WTC11 (cell line): ENCODE measurements around the gene RBFOX2. TPM values are rescaled to one million over a fixed set of nuclear protein-coding genes. Genes with fewer than 3 reads are reported as not detected.

Experiments
- ATAC-seq: fragments of 200-7000 bp; cut with Tn5 transposase; 2 replicates; pipeline ENCODE4 v1.10.0; 2021; ENCODE audit warnings: mild to moderate bottlenecking, moderate library complexity
- CTCF ChIA-PET: fragments of 300-600 bp; sonication (Branson Sonifier 250); formaldehyde crosslinking; loops from one replicate; lab custom pipeline; 2021; ENCODE audit warnings: antibody characterized with exemption; lab: Charles Lee
- POLR2A ChIA-PET: fragments of 350-600 bp; sonication (Branson Sonifier 250); formaldehyde crosslinking; loops from one replicate; lab custom pipeline; 2021; ENCODE audit warnings: antibody characterized with exemption; lab: Charles Lee
- DNase-seq: peaks from one replicate; pipeline ENCODE4 v3.0.0; 2021; ENCODE audit warnings: low spot score
- H3K27ac Mint-ChIP-seq: 2 replicates; pipeline ENCODE4 v1.8.0; 2021; ENCODE audit warnings: mixed read lengths
- H3K27me3 Mint-ChIP-seq: 2 replicates; pipeline ENCODE4 v1.8.0; 2021; ENCODE audit warnings: low read depth, mild to moderate bottlenecking, moderate library complexity, mixed read lengths
- H3K36me3 Mint-ChIP-seq: 2 replicates; pipeline ENCODE4 v1.8.0; 2021; ENCODE audit warnings: mixed read lengths
- H3K4me1 Mint-ChIP-seq: 2 replicates; pipeline ENCODE4 v1.8.0; 2022; ENCODE audit warnings: mixed read lengths
- H3K4me3 Mint-ChIP-seq: 2 replicates; pipeline ENCODE4 v1.8.0; 2021; ENCODE audit warnings: mild to moderate bottlenecking, moderate library complexity, mixed read lengths
- H3K9me3 Mint-ChIP-seq: 2 replicates; pipeline ENCODE4 v1.8.0; 2021; ENCODE audit warnings: mixed read lengths
- FOXP1 ChIP-seq: sonication (generic); formaldehyde crosslinking; IDR thresholded peaks from 2 replicates; pipeline ENCODE4 v1.8.0; 2022; ENCODE audit warnings: missing genetic modification reagents, mild to moderate bottlenecking, moderate library complexity, borderline replicate concordance
- GABPB1 ChIP-seq: sonication (generic); formaldehyde crosslinking; IDR thresholded peaks from 2 replicates; pipeline ENCODE4 v1.8.1; 2023; ENCODE audit warnings: mild to moderate bottlenecking, missing genetic modification reagents
- GRHL2 ChIP-seq: fragments of 250-450 bp; sonication (Bioruptor Pico); IDR thresholded peaks from 2 replicates; pipeline ENCODE4 v1.8.0; 2022; ENCODE audit warnings: mild to moderate bottlenecking, moderate library complexity; ENCODE audit not compliant: insufficient replicate concordance, severe bottlenecking
- GTF2I ChIP-seq: fragments of 250-450 bp; sonication (Bioruptor Pico); conservative IDR thresholded peaks from 2 replicates; pipeline ENCODE4 v1.4.0; 2021; ENCODE audit warnings: mild to moderate bottlenecking
- NFE2L1 ChIP-seq: sonication (generic); formaldehyde crosslinking; IDR thresholded peaks from 2 replicates; pipeline ENCODE4 v1.8.1; 2023; ENCODE audit warnings: missing genetic modification reagents
- NR3C1 ChIP-seq: sonication (generic); formaldehyde crosslinking; conservative IDR thresholded peaks from 2 replicates; pipeline ENCODE4 v1.8.1; 2023; ENCODE audit warnings: low read depth, mild to moderate bottlenecking, missing genetic modification reagents
- SMAD4 ChIP-seq: sonication (generic); formaldehyde crosslinking; IDR thresholded peaks from 2 replicates; pipeline ENCODE4 v1.8.0; 2022; ENCODE audit warnings: mild to moderate bottlenecking, missing genetic modification reagents
- SOX15 ChIP-seq: fragments of 250-450 bp; sonication (Bioruptor Pico); IDR thresholded peaks from 2 replicates; pipeline ENCODE4 v1.9.0; 2021; ENCODE audit warnings: mild to moderate bottlenecking
- STAT6 ChIP-seq: sonication (generic); formaldehyde crosslinking; conservative IDR thresholded peaks from 2 replicates; pipeline ENCODE4 v1.8.1; 2023; ENCODE audit warnings: mild to moderate bottlenecking, low read depth, missing genetic modification reagents, moderate library complexity
- ZNF263 ChIP-seq: sonication (generic); formaldehyde crosslinking; IDR thresholded peaks from 2 replicates; pipeline ENCODE4 v1.8.1; 2022; ENCODE audit warnings: low read depth, mild to moderate bottlenecking, moderate library complexity, missing genetic modification reagents
- ZNF396 ChIP-seq: fragments of 250-450 bp; sonication (Bioruptor Pico); IDR thresholded peaks from 2 replicates; pipeline ENCODE4 v1.8.0; 2021; ENCODE audit warnings: mild to moderate bottlenecking, moderate library complexity, borderline replicate concordance
- total RNA-seq: library from RNA; stranded (reverse); gene quantifications from 3 replicates; pipeline ENCODE4 v1.2.3, GENCODE V29; 2021
- TF ChIP-seq, protein P1 (sequence below): sonication (generic); formaldehyde crosslinking; IDR thresholded peaks from 2 replicates; pipeline ENCODE4 v1.8.0; 2022; ENCODE audit warnings: mild to moderate bottlenecking, missing genetic modification reagents
- TF ChIP-seq, protein P2 (sequence below): fragments of 250-450 bp; sonication (Bioruptor Pico); conservative IDR thresholded peaks from 2 replicates; pipeline ENCODE4 v1.9.0; 2021; ENCODE audit warnings: mild to moderate bottlenecking
- TF ChIP-seq, protein P3 (sequence below): sonication (generic); formaldehyde crosslinking; IDR thresholded peaks from 2 replicates; pipeline ENCODE4 v1.8.0; 2022; ENCODE audit warnings: mild to moderate bottlenecking, missing genetic modification reagents
- TF ChIP-seq, protein P4 (sequence below): sonication (generic); formaldehyde crosslinking; IDR thresholded peaks from 2 replicates; pipeline ENCODE4 v1.8.1; 2022; ENCODE audit warnings: mild to moderate bottlenecking, missing genetic modification reagents, moderate library complexity, borderline replicate concordance
- TF ChIP-seq, protein P5 (sequence below): sonication (generic); formaldehyde crosslinking; IDR thresholded peaks from 2 replicates; pipeline ENCODE4 v1.8.0; 2023; ENCODE audit warnings: missing genetic modification reagents
- TF ChIP-seq, protein P6 (sequence below): sonication (generic); formaldehyde crosslinking; IDR thresholded peaks from 2 replicates; pipeline ENCODE4 v1.8.0; 2022; ENCODE audit warnings: missing genetic modification reagents

Gene RBFOX2
- total RNA-seq, 1 experiment from 2014 or later: 107 TPM

- CTCF ChIA-PET: interaction anchor here (0.5 to 4.2 kb wide), 5 partner anchors 39 to 186 kb away, joined by 4 to 60 read pairs (median 5); no protein-coding TSS in a partner anchor
- peak overlapping the region; percentile 73 for H3K27ac Mint-ChIP-seq
- TF ChIP-seq, protein P1, sequence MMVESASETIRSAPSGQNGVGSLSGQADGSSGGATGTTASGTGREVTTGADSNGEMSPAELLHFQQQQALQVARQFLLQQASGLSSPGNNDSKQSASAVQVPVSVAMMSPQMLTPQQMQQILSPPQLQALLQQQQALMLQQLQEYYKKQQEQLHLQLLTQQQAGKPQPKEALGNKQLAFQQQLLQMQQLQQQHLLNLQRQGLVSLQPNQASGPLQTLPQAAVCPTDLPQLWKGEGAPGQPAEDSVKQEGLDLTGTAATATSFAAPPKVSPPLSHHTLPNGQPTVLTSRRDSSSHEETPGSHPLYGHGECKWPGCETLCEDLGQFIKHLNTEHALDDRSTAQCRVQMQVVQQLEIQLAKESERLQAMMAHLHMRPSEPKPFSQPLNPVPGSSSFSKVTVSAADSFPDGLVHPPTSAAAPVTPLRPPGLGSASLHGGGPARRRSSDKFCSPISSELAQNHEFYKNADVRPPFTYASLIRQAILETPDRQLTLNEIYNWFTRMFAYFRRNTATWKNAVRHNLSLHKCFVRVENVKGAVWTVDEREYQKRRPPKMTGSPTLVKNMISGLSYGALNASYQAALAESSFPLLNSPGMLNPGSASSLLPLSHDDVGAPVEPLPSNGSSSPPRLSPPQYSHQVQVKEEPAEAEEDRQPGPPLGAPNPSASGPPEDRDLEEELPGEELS: no peak
- TF ChIP-seq, protein P2, sequence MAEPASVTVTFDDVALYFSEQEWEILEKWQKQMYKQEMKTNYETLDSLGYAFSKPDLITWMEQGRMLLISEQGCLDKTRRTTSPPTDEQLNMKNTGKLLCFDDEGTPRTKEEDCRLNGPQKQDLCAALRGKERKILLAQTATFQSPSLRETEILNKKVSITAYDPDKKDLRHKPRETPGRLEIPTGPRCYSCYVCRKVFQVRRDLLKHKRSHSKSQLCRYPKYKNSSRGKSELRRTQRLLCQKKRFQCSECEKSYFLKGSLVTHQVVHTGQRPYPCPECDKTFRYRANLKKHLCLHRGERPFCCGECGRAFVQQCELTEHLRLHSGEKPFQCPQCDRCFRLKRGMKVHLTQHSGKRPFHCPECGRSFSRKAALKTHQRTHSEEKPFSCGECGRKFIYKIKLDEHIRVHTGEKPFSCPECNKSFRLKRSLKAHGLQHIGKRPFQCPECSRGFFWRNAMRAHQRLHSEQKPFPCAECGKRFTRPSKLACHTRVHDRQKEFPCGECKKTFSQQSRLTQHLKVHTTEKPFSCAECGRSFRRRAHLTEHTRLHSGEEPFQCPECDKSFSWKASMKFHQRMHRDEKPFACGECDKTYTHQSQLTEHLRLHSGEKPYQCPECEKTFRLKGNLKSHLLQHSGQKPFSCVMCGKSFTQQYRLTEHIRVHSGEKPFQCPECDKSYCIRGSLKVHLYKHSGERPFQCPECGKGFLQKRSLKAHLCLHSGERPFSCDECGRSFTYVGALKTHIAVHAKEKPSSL (CRISPR knock-in tag): no peak
- TF ChIP-seq, protein P3, sequence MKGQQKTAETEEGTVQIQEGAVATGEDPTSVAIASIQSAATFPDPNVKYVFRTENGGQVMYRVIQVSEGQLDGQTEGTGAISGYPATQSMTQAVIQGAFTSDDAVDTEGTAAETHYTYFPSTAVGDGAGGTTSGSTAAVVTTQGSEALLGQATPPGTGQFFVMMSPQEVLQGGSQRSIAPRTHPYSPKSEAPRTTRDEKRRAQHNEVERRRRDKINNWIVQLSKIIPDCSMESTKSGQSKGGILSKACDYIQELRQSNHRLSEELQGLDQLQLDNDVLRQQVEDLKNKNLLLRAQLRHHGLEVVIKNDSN (CRISPR knock-in tag): no peak
- TF ChIP-seq ZNF263 (CRISPR knock-in tag): no peak
- TF ChIP-seq, protein P4, sequence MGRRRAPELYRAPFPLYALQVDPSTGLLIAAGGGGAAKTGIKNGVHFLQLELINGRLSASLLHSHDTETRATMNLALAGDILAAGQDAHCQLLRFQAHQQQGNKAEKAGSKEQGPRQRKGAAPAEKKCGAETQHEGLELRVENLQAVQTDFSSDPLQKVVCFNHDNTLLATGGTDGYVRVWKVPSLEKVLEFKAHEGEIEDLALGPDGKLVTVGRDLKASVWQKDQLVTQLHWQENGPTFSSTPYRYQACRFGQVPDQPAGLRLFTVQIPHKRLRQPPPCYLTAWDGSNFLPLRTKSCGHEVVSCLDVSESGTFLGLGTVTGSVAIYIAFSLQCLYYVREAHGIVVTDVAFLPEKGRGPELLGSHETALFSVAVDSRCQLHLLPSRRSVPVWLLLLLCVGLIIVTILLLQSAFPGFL (CRISPR knock-in tag): no peak
- no peak for TF ChIP-seq SMAD4 (CRISPR knock-in tag)
- no peak for TF ChIP-seq GABPB1
- no peak for TF ChIP-seq STAT6 (CRISPR knock-in tag)
- no peak for TF ChIP-seq ZNF396 (CRISPR knock-in tag)
- TF ChIP-seq GTF2I (CRISPR knock-in tag): no peak
- TF ChIP-seq GRHL2 (CRISPR knock-in tag): no peak
- no peak for TF ChIP-seq SOX15 (CRISPR knock-in tag)
- TF ChIP-seq FOXP1 (CRISPR knock-in tag): no peak
- TF ChIP-seq NR3C1 (CRISPR knock-in tag): no peak
- TF ChIP-seq, protein P5, sequence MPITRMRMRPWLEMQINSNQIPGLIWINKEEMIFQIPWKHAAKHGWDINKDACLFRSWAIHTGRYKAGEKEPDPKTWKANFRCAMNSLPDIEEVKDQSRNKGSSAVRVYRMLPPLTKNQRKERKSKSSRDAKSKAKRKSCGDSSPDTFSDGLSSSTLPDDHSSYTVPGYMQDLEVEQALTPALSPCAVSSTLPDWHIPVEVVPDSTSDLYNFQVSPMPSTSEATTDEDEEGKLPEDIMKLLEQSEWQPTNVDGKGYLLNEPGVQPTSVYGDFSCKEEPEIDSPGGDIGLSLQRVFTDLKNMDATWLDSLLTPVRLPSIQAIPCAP (CRISPR knock-in tag): no peak
- TF ChIP-seq NFE2L1 (CRISPR knock-in tag): no peak
- TF ChIP-seq, protein P6, sequence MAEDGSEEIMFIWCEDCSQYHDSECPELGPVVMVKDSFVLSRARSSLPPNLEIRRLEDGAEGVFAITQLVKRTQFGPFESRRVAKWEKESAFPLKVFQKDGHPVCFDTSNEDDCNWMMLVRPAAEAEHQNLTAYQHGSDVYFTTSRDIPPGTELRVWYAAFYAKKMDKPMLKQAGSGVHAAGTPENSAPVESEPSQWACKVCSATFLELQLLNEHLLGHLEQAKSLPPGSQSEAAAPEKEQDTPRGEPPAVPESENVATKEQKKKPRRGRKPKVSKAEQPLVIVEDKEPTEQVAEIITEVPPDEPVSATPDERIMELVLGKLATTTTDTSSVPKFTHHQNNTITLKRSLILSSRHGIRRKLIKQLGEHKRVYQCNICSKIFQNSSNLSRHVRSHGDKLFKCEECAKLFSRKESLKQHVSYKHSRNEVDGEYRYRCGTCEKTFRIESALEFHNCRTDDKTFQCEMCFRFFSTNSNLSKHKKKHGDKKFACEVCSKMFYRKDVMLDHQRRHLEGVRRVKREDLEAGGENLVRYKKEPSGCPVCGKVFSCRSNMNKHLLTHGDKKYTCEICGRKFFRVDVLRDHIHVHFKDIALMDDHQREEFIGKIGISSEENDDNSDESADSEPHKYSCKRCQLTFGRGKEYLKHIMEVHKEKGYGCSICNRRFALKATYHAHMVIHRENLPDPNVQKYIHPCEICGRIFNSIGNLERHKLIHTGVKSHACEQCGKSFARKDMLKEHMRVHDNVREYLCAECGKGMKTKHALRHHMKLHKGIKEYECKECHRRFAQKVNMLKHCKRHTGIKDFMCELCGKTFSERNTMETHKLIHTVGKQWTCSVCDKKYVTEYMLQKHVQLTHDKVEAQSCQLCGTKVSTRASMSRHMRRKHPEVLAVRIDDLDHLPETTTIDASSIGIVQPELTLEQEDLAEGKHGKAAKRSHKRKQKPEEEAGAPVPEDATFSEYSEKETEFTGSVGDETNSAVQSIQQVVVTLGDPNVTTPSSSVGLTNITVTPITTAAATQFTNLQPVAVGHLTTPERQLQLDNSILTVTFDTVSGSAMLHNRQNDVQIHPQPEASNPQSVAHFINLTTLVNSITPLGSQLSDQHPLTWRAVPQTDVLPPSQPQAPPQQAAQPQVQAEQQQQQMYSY (CRISPR knock-in tag): no peak
- TF ChIP-seq, all 79 proteins: peak for 0
- Mint-ChIP-seq H3K4me1 (peaks cover 44% of the 10 kb centered on the region), H3K27me3 (no peaks in the 10 kb centered on the region; the same call in 1 of the 2 replicates), H3K36me3 (peaks cover 6% of the 10 kb centered on the region), H3K9me3 (no peaks in the 10 kb centered on the region), H3K4me3 (peak overlapping the region; percentile 90)
- no peak for DNase-seq
- POLR2A ChIA-PET: interaction anchor here (0.5 to 0.6 kb wide), 2 partner anchors 65 to 101 kb away, joined by 3 to 7 read pairs; no protein-coding TSS in a partner anchor
- ATAC-seq: no peak
Measured at GRCh38 chr22:36026741-36027140, 1.9 kb downstream of the RBFOX2 start.
